Vagina (tissue), 2 donors: ENCODE data around the gene DCLK2.

ENCODE experiments used
- CTCF ChIP-seq, 3 experiments: fragments of 450-650 bp in 2 of 3; fragments of 200-600 bp in 1 of 3; sonication (generic) in 1 of 3; IDR thresholded peaks; one replicate each; pipeline ENCODE4 v1.5.1; 2017 to 2019; ENCODE audit warnings: antibody characterized with exemption in 3 of 3, mild to moderate bottlenecking in 2 of 3, moderate library complexity in 2 of 3
- POLR2A ChIP-seq, 2 donors: fragments of 450-650 bp; IDR thresholded peaks; one replicate each; pipeline ENCODE4 v1.6.1; 2017; ENCODE audit warnings: antibody characterized with exemption in 2 of 2, mild to moderate bottlenecking in 2 of 2, moderate library complexity in 2 of 2
- POLR2AphosphoS5 ChIP-seq, 2 donors: sonication (generic); formaldehyde crosslinking; IDR thresholded peaks; one replicate each; pipeline ENCODE4 v1.9.0; 2017; ENCODE audit warnings: antibody characterized with exemption in 2 of 2, mild to moderate bottlenecking in 2 of 2, low read depth in 1 of 2; ENCODE audit not compliant: insufficient read depth in 1 of 2

- TF ChIP-seq CTCF (IDR thresholded peaks at IDR 0.05), result no peak
- TF ChIP-seq POLR2A (IDR thresholded peaks at IDR 0.05), result no peak
- no peak for TF ChIP-seq POLR2AphosphoS5 (IDR thresholded peaks at IDR 0.05; ENCODE audit: insufficient read depth in 1 of 2, low read depth in 1 of 2)
Observed at GRCh38 chr4:150045410-150045809, 32.8 kb upstream of the DCLK2 start.
